Hepatic stellate cell (primary cell): ENCODE measurements around the gene GRIN1.
"Not testable (repeated sequence)": the region's sequence is repeated elsewhere in the genome, so short reads cannot be mapped to it uniquely, and the experiment has no call there.

ENCODE experiments used
- DNase-seq: peaks from one replicate; pipeline ENCODE4 v3.0.0; 2011; ENCODE audit warnings: low spot score

Gene GRIN1

GRCh38 chr9:137111788-137112563 lies 27.0 kb upstream of the GRIN1 start:
- no peak for DNase-seq

- DNase-seq: no peak
Measured at GRCh38 chr9:137112564-137113384, 26.2 kb upstream of the GRIN1 start.

GRCh38 chr9:137113385-137114159 lies 25.4 kb upstream of the GRIN1 start:
- no peak for DNase-seq

GRCh38 chr9:137114220-137114612 lies 24.7 kb upstream of the GRIN1 start:
- DNase-seq: no peak

- DNase-seq: peak; percentile 87
Measured at GRCh38 chr9:137114613-137115393, 24.2 kb upstream of the GRIN1 start, which contains the start of gene DPP7. DPP7 (minus strand) TSS chr9:137114733; CDS start chr9:137114713, 20 bp downstream.

GRCh38 chr9:137115394-137116026 lies 23.4 kb upstream of the GRIN1 start:
- no peak for DNase-seq

- no peak for DNase-seq
Measured at GRCh38 chr9:137116027-137116507, 22.9 kb upstream of the GRIN1 start.

- DNase-seq: no peak
Measured at GRCh38 chr9:137116728-137117127, 22.2 kb upstream of the GRIN1 start.

- no peak for DNase-seq
Measured at GRCh38 chr9:137117269-137117731, 21.7 kb upstream of the GRIN1 start.

- DNase-seq: not testable (repeated sequence)
Measured at GRCh38 chr9:137118092-137118603, 20.8 kb upstream of the GRIN1 start.

- DNase-seq: not testable (repeated sequence)
Measured at GRCh38 chr9:137121927-137122795, 16.8 kb upstream of the GRIN1 start.

GRCh38 chr9:137122796-137123467 lies 16.0 kb upstream of the GRIN1 start:
- not testable (repeated sequence) for DNase-seq

GRCh38 chr9:137123468-137123837 lies 15.5 kb upstream of the GRIN1 start:
- no peak for DNase-seq

- DNase-seq: not testable (repeated sequence)
Measured at GRCh38 chr9:137123952-137124462, 14.9 kb upstream of the GRIN1 start.

- no peak for DNase-seq
Measured at GRCh38 chr9:137126786-137127185, 12.2 kb upstream of the GRIN1 start.

- no peak for DNase-seq
Measured at GRCh38 chr9:137127301-137128157, 11.4 kb upstream of the GRIN1 start.

GRCh38 chr9:137128158-137128861 lies 10.6 kb upstream of the GRIN1 start:
- no peak for DNase-seq
